Astrocyte (in vitro differentiated cells and primary cell): ENCODE data around the gene ELMO1. TPM values are rescaled to one million over a fixed set of nuclear protein-coding genes. Genes with fewer than 3 reads are reported as not detected.

Experiments used
- DNase-seq: peaks from one replicate; pipeline ENCODE4 v3.0.0-alpha.2; 2010; ENCODE audit warnings: low read depth
- FAIRE-seq: peaks from 2 replicates; lab custom pipeline; 2011; peaks lifted over from hg19 to GRCh38; lab: Jason Lieb, UNC
- H2AFZ ChIP-seq: 2 replicates; pipeline ENCODE4 v1.6.0; 2012; ENCODE audit warnings: low read depth, low read length, inconsistent platforms
- H3K27ac ChIP-seq: 2 replicates; pipeline ENCODE4 v1.5.1; 2011; ENCODE audit warnings: low read depth, low read length, inconsistent platforms
- H3K27me3 ChIP-seq: 2 replicates; pipeline ENCODE4 v1.6.0; 2011; ENCODE audit warnings: low read length, inconsistent platforms; ENCODE audit not compliant: insufficient read depth
- H3K36me3 ChIP-seq: 2 replicates; pipeline ENCODE4 v1.5.1; 2011; ENCODE audit warnings: low read length, inconsistent platforms; ENCODE audit not compliant: insufficient read depth
- H3K4me1 ChIP-seq: 2 replicates; pipeline ENCODE4 v1.5.1; 2011; ENCODE audit warnings: low read length, inconsistent platforms; ENCODE audit not compliant: insufficient read depth
- H3K4me2 ChIP-seq: 2 replicates; pipeline ENCODE4 v1.6.0; 2012; ENCODE audit warnings: low read length, inconsistent platforms
- H3K4me3 ChIP-seq: 2 replicates; pipeline ENCODE4 v1.5.1; 2011; ENCODE audit warnings: low read depth, mild to moderate bottlenecking, low read length, inconsistent platforms; ENCODE audit not compliant: insufficient read depth
- H3K79me2 ChIP-seq: 2 replicates; pipeline ENCODE4 v1.6.0; 2012; ENCODE audit warnings: mild to moderate bottlenecking, low read length, inconsistent platforms; ENCODE audit not compliant: insufficient read depth
- H3K9ac ChIP-seq: 2 replicates; pipeline ENCODE4 v1.6.0; 2012; ENCODE audit warnings: mild to moderate bottlenecking, low read length, inconsistent platforms
- H3K9me3 ChIP-seq: 2 replicates; pipeline ENCODE4 v1.5.1; 2012; ENCODE audit warnings: low read depth, mild to moderate bottlenecking, low read length, inconsistent platforms; ENCODE audit not compliant: insufficient read depth
- H4K20me1 ChIP-seq: 2 replicates; pipeline ENCODE4 v1.6.0; 2012; ENCODE audit warnings: low read length, inconsistent platforms; ENCODE audit not compliant: insufficient read depth
- H3K27ac Mint-ChIP-seq: one replicate; pipeline ENCODE4 v1.8.0; 2021; ENCODE audit warnings: mild to moderate bottlenecking, mixed read lengths; ENCODE audit not compliant: unreplicated experiment
- H3K27me3 Mint-ChIP-seq: one replicate; pipeline ENCODE4 v1.8.0; 2021; ENCODE audit warnings: low read depth, mixed read lengths; ENCODE audit not compliant: unreplicated experiment
- H3K36me3 Mint-ChIP-seq: one replicate; pipeline ENCODE4 v1.8.0; 2021; ENCODE audit warnings: low read depth, mixed read lengths; ENCODE audit not compliant: unreplicated experiment
- H3K4me1 Mint-ChIP-seq: one replicate; pipeline ENCODE4 v1.8.0; 2021; ENCODE audit warnings: low read depth, mixed read lengths; ENCODE audit not compliant: unreplicated experiment
- H3K4me3 Mint-ChIP-seq: one replicate; pipeline ENCODE4 v1.8.0; 2021; ENCODE audit warnings: mild to moderate bottlenecking, moderate library complexity, mixed read lengths; ENCODE audit not compliant: unreplicated experiment
- H3K9me3 Mint-ChIP-seq: one replicate; pipeline ENCODE4 v1.8.0; 2021; ENCODE audit warnings: mild to moderate bottlenecking, mixed read lengths; ENCODE audit not compliant: unreplicated experiment
- CTCF ChIP-seq: IDR thresholded peaks from 2 replicates; pipeline ENCODE4 v1.5.1; 2011; ENCODE audit warnings: low read depth, mild to moderate bottlenecking, inconsistent platforms, low read length, moderate library complexity; ENCODE audit not compliant: insufficient read depth
- EZH2 ChIP-seq: IDR thresholded peaks from 2 replicates; pipeline ENCODE4 v1.6.1; 2012; ENCODE audit warnings: mild to moderate bottlenecking, low read length, inconsistent platforms; ENCODE audit not compliant: insufficient read depth
- total RNA-seq: library from RNA; stranded (reverse); gene quantifications from 2 replicates; pipeline ENCODE4 v1.2.1, GENCODE V29; 2021

Gene ELMO1
- total RNA-seq, 1 donor from 2014 or later = 20.4 TPM

GRCh38 chr7:37212556-37212955 is 236.1 kb downstream of the ELMO1 start:
- Mint-ChIP-seq H3K4me1 (peaks cover 9% of the 10 kb centered on the region), H3K27me3 (no peaks in the 10 kb centered on the region), H3K4me3 (no peak overlapping the region), H3K36me3 (peaks cover 3% of the 10 kb centered on the region), H3K27ac (no peak overlapping the region), H3K9me3 (peaks cover 3% of the 10 kb centered on the region)
- no peaks in the 10 kb centered on the region for H3K79me2 ChIP-seq
- H2AFZ ChIP-seq = no peak overlapping the region
- TF ChIP-seq CTCF = no peak
- no peak for TF ChIP-seq EZH2
- H3K4me2 ChIP-seq = no peak overlapping the region
- FAIRE-seq = no peak
- no peak overlapping the region for H3K9ac ChIP-seq
- DNase-seq = no peak
- H3K4me3 ChIP-seq = no peak overlapping the region
- H4K20me1 ChIP-seq = no peaks in the 10 kb centered on the region
- no peaks in the 10 kb centered on the region for H3K9me3 ChIP-seq
- no peaks in the 10 kb centered on the region for H3K27me3 ChIP-seq
- H3K36me3 ChIP-seq = no peaks in the 10 kb centered on the region
- no peaks in the 10 kb centered on the region for H3K4me1 ChIP-seq
- H3K27ac ChIP-seq = no peak overlapping the region

- Mint-ChIP-seq H3K4me3 (no peak overlapping the region), H3K27me3 (no peaks in the 10 kb centered on the region), H3K4me1 (peaks cover 9% of the 10 kb centered on the region), H3K9me3 (peaks cover 3% of the 10 kb centered on the region), H3K27ac (no peak overlapping the region), H3K36me3 (peaks cover 3% of the 10 kb centered on the region)
- H3K36me3 ChIP-seq = no peaks in the 10 kb centered on the region
- no peaks in the 10 kb centered on the region for H3K9me3 ChIP-seq
- H3K27me3 ChIP-seq = no peaks in the 10 kb centered on the region
- H3K79me2 ChIP-seq = no peaks in the 10 kb centered on the region
- H3K9ac ChIP-seq = no peak overlapping the region
- no peak overlapping the region for H3K27ac ChIP-seq
- no peaks in the 10 kb centered on the region for H4K20me1 ChIP-seq
- FAIRE-seq (no peak), DNase-seq (no peak)
- TF ChIP-seq CTCF (no peak), EZH2 (no peak)
- no peak overlapping the region for H3K4me2 ChIP-seq
- H2AFZ ChIP-seq = no peak overlapping the region
- H3K4me3 ChIP-seq = no peak overlapping the region
- no peaks in the 10 kb centered on the region for H3K4me1 ChIP-seq
These were observed 236.6 kb downstream of the ELMO1 start for GRCh38 chr7:37212051-37212450.

GRCh38 chr7:37211097-37211880 is 237.4 kb downstream of the ELMO1 start:
- DNase-seq (peak; percentile 68), FAIRE-seq (no peak)
- H3K4me2 ChIP-seq = peak overlapping the region; percentile 37

More at GRCh38 chr7:37211097-37211880, 237.4 kb downstream of the ELMO1 start:
- H3K79me2 ChIP-seq = no peaks in the 10 kb centered on the region
- no peaks in the 10 kb centered on the region for H3K27me3 Mint-ChIP-seq
- peaks cover 3% of the 10 kb centered on the region for H3K36me3 Mint-ChIP-seq
- no peak overlapping the region for H3K27ac Mint-ChIP-seq
- no peaks in the 10 kb centered on the region for H4K20me1 ChIP-seq
- TF ChIP-seq CTCF = no peak
- no peak for TF ChIP-seq EZH2
- no peak overlapping the region for H3K4me3 ChIP-seq
- no peak overlapping the region for H3K9ac ChIP-seq
- no peaks in the 10 kb centered on the region for H3K9me3 ChIP-seq
- no peaks in the 10 kb centered on the region for H3K4me1 ChIP-seq
- no peak overlapping the region for H2AFZ ChIP-seq
- no peaks in the 10 kb centered on the region for H3K36me3 ChIP-seq
- H3K4me3 Mint-ChIP-seq = no peak overlapping the region
- H3K9me3 Mint-ChIP-seq = peaks cover 3% of the 10 kb centered on the region
- no peak overlapping the region for H3K27ac ChIP-seq
- H3K27me3 ChIP-seq = no peaks in the 10 kb centered on the region
- peaks cover 6% of the 10 kb centered on the region for H3K4me1 Mint-ChIP-seq
